ENCODE results near the gene GNA14.

Gene GNA14

DNA sequence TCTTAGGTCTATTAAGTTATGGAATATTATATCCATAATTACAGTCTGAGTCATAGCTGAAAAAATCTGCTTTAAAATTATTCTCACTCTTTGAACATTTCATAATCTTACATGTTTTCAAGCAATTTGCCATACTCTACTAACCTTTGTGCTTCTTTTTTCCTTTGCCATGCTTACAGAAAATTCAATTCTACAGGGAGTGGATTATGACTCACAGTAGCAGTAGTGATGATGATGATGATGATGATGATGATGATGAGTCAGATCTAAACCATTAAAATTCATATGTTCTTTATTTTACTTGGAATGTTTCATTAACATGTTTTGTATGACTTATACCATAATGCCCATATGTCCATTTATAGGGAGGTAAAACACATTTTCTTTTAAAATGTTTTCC lies 263.7 kb downstream of the GNA14 start:
- DNase-seq = no peak

DNA sequence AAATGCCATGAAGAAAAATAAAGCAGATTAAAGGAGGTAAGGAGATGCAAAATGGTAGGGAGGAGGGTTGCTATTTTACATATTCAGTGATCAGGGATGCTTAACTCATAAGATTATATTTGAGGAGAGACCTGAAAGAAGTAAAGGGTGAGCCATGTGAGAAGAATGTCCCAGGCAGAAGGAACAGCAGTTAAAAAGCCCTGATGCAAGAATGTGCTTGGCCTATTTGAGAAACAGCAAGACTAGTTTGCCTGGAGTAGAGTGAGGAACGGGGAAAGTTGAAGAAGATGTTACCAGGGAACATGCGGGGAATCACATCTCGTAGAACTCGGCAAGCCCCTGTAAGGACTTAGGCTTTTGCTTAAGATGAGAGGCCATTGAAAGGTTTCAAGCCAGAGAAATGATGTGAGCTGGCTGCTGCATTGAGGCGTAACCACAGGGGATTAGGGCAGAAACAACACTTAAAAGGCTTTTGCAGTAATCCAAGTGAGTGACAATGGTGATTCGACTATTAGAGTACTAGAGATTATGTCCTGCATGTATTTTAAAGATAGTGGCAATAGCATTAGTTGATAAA lies 272.1 kb downstream of the GNA14 start:
- DNase-seq = no peak

DNA sequence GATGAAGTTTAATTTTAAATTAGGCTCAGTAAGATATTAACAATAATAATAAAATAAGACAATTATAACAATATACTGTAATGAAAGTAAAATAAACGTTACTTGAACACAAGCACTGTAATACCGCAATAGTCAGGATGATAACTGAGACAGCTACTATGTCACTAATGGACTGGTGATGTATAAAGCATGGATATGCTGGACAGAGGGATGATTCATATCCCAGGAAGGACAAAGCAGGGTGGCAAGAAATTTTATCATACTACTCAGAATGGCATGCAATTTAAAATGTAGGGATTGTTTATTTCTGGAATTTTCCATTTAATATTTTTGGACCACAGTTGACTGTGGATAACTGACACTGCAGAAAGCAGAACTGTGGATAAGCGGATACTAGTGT lies 273.9 kb downstream of the GNA14 start:
- no peak for DNase-seq
